OCI-LY3 (cell line): ENCODE measurements around the gene UBQLNL.

Source experiments
- H2AFZ ChIP-seq: fragments of 200-600, 300-600 bp; shearing (Covaris generic); 2 replicates; pipeline ENCODE4 v1.6.0; 2014; ENCODE audit warnings: antibody characterized with exemption, low read depth, low read length
- H3K27ac ChIP-seq: fragments of 200-600, 300-600 bp; sonication (generic); 2 replicates; pipeline ENCODE4 v1.5.1; 2014; ENCODE audit warnings: mild to moderate bottlenecking, low read length, moderate library complexity, mixed read lengths
- H3K27me3 ChIP-seq: fragments of 200-600, 300-600 bp; sonication (generic); 2 replicates; pipeline ENCODE4 v1.6.1; 2014; ENCODE audit warnings: low read depth, low read length, mixed read lengths
- H3K36me3 ChIP-seq: fragments of 200-600, 300-600 bp; sonication (generic); replicated peaks from 2 replicates; pipeline ENCODE3; 2014; ENCODE audit warnings: low read depth, low read length, mixed read lengths
- H3K4me1 ChIP-seq: fragments of 300-600, 200-600 bp; sonication (generic); 2 replicates; pipeline ENCODE4 v1.6.1; 2014; ENCODE audit warnings: low read length, mixed read lengths
- H3K4me2 ChIP-seq: fragments of 200-600, 300-600 bp; sonication (generic); 2 replicates; pipeline ENCODE4 v1.6.1; 2014; ENCODE audit warnings: low read length, mixed read lengths
- H3K4me3 ChIP-seq: fragments of 300-600, 200-600 bp; sonication (generic); 2 replicates; pipeline ENCODE4 v1.5.1; 2014; ENCODE audit warnings: antibody characterized with exemption, mild to moderate bottlenecking, low read length, moderate library complexity
- H3K79me2 ChIP-seq: fragments of 300-600, 200-600 bp; shearing (Covaris generic); 2 replicates; pipeline ENCODE4 v1.6.1; 2014; ENCODE audit warnings: mild to moderate bottlenecking, low read length, mixed read lengths
- H3K9ac ChIP-seq: fragments of 300-600, 200-600 bp; shearing (Covaris generic); 2 replicates; pipeline ENCODE4 v1.6.0; 2014; ENCODE audit warnings: mild to moderate bottlenecking, low read length, moderate library complexity
- H3K9me3 ChIP-seq: fragments of 200-600, 300-600 bp; shearing (Covaris generic); 2 replicates; pipeline ENCODE4 v1.6.1; 2014; ENCODE audit warnings: low read length, mixed read lengths; ENCODE audit not compliant: insufficient read depth
- H4K20me1 ChIP-seq: fragments of 200-600, 300-600 bp; sonication (generic); 2 replicates; pipeline ENCODE4 v1.6.1; 2016; ENCODE audit warnings: low read length, mixed read lengths; ENCODE audit not compliant: insufficient read depth
- EZH2phosphoT487 ChIP-seq: fragments of 200-600 bp; shearing (Covaris generic); IDR thresholded peaks from 2 replicates; pipeline ENCODE4 v1.6.1; 2018; ENCODE audit warnings: antibody characterized with exemption, mixed run types, low read depth
- TF ChIP-seq, protein P1 (sequence below): fragments of 200-600, 300-600 bp; sonication (generic); IDR thresholded peaks from 2 replicates; pipeline ENCODE4 v1.5.1; 2014; ENCODE audit warnings: antibody characterized with exemption, low read length, low read depth

UBQLNL gene

DNA sequence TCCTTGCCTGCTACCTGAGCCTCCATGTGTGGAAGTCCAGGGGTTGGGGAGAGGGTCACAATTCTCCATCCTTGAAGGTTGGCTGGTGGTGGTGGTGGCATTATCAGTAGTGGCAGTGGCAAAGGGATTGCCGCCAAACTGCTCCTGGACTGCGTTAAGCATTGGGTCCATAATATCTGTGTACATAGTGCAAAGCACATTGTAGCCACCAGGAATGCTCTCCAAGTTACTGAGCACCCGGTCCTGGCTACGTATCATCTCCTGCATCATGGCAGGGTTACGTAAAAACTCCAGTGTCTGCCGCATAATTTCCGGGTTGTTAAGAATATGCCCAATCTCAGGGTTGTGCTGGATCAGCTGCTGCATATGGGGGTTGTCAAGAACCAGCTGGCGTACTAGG lies 7.9 kb downstream of the UBQLNL start:
- TF ChIP-seq, protein P1, sequence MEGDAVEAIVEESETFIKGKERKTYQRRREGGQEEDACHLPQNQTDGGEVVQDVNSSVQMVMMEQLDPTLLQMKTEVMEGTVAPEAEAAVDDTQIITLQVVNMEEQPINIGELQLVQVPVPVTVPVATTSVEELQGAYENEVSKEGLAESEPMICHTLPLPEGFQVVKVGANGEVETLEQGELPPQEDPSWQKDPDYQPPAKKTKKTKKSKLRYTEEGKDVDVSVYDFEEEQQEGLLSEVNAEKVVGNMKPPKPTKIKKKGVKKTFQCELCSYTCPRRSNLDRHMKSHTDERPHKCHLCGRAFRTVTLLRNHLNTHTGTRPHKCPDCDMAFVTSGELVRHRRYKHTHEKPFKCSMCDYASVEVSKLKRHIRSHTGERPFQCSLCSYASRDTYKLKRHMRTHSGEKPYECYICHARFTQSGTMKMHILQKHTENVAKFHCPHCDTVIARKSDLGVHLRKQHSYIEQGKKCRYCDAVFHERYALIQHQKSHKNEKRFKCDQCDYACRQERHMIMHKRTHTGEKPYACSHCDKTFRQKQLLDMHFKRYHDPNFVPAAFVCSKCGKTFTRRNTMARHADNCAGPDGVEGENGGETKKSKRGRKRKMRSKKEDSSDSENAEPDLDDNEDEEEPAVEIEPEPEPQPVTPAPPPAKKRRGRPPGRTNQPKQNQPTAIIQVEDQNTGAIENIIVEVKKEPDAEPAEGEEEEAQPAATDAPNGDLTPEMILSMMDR: no peak
- TF ChIP-seq EZH2phosphoT487: no peak
- no peaks in the 10 kb centered on the region for H3K9me3 ChIP-seq
- no peak overlapping the region for H3K4me3 ChIP-seq
- no peak overlapping the region for H3K27ac ChIP-seq
- H3K27me3 ChIP-seq: 0 out of 2 replicates have a peak, but pooled peaks cover 2% of the 10 kb centered on the region
- no peak overlapping the region for H3K4me2 ChIP-seq
- no peaks in the 10 kb centered on the region for H3K36me3 ChIP-seq
- no peak overlapping the region for H2AFZ ChIP-seq
- H3K79me2 ChIP-seq: no peaks in the 10 kb centered on the region
- no peaks in the 10 kb centered on the region for H4K20me1 ChIP-seq
- no peak overlapping the region for H3K9ac ChIP-seq
- H3K4me1 ChIP-seq: no peaks in the 10 kb centered on the region

DNA sequence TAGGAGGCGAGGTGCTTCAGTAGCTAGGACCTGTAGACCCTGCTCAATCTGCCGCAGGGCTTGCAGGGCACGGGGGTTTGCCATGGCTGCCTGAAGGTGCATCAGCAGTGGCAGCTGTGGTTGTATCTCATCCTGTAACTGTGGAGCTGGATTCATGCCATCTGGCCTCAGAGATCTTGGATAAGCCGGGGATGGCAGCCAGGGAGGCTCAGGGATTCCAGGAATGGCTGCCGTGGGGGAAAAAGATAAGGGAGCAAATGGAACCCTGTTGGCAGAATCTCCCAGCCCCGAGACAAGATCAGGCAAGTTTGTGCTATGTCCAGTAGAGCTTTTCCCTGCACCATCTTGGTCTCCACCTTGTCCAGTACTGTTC lies 8.6 kb downstream of the UBQLNL start:
- no peaks in the 10 kb centered on the region for H3K9me3 ChIP-seq
- no peak overlapping the region for H3K4me3 ChIP-seq
- H3K27ac ChIP-seq: no peak overlapping the region
- no peaks in the 10 kb centered on the region for H3K4me1 ChIP-seq
- H3K79me2 ChIP-seq: no peaks in the 10 kb centered on the region
- 0 out of 2 replicates have a peak, but pooled peaks cover 2% of the 10 kb centered on the region for H3K27me3 ChIP-seq
- H3K4me2 ChIP-seq: no peak overlapping the region
- no peak overlapping the region for H2AFZ ChIP-seq
- no peaks in the 10 kb centered on the region for H3K36me3 ChIP-seq
- no peak overlapping the region for H3K9ac ChIP-seq
- no peak for TF ChIP-seq EZH2phosphoT487
- TF ChIP-seq, protein P1: no peak
- no peaks in the 10 kb centered on the region for H4K20me1 ChIP-seq

GRCh38 chr11:5507177-5507932 lies 9.1 kb downstream of the UBQLNL start:
- Histone ChIP-seq H3K27ac (no peak overlapping the region), H3K9me3 (no peaks in the 10 kb centered on the region), H3K36me3 (no peaks in the 10 kb centered on the region), H3K27me3 (0 out of 2 replicates have a peak, but pooled peaks cover 2% of the 10 kb centered on the region), H3K79me2 (no peaks in the 10 kb centered on the region), H2AFZ (no peak overlapping the region), H3K9ac (no peak overlapping the region), H3K4me1 (no peaks in the 10 kb centered on the region), H3K4me3 (no peak overlapping the region), H3K4me2 (no peak overlapping the region), H4K20me1 (no peaks in the 10 kb centered on the region)
- TF ChIP-seq, protein P1: no peak
- TF ChIP-seq EZH2phosphoT487: no peak

GRCh38 chr11:5505363-5506048 lies 11.0 kb downstream of the UBQLNL start:
- TF ChIP-seq, protein P1: no peak
- no peak for TF ChIP-seq EZH2phosphoT487
- Histone ChIP-seq H2AFZ (no peak overlapping the region), H3K9me3 (no peaks in the 10 kb centered on the region), H3K4me1 (no peaks in the 10 kb centered on the region), H4K20me1 (no peaks in the 10 kb centered on the region), H3K27me3 (no peaks in the 10 kb centered on the region), H3K9ac (no peak overlapping the region), H3K4me2 (no peak overlapping the region), H3K36me3 (no peaks in the 10 kb centered on the region), H3K4me3 (no peak overlapping the region), H3K27ac (no peak overlapping the region), H3K79me2 (no peaks in the 10 kb centered on the region)
